VCaP (cell line): ENCODE data around the gene SYCE3.

Experiments
- H3K27ac ChIP-seq: fragments of 450-650 bp; 2 replicates; pipeline ENCODE4 v1.5.1; 2017
- TF ChIP-seq, protein P1 (sequence below): fragments of 450-650 bp; conservative IDR thresholded peaks from 2 replicates; pipeline ENCODE4 v1.5.1; 2017; ENCODE audit warnings: mild to moderate bottlenecking, moderate library complexity

SYCE3 gene

DNA sequence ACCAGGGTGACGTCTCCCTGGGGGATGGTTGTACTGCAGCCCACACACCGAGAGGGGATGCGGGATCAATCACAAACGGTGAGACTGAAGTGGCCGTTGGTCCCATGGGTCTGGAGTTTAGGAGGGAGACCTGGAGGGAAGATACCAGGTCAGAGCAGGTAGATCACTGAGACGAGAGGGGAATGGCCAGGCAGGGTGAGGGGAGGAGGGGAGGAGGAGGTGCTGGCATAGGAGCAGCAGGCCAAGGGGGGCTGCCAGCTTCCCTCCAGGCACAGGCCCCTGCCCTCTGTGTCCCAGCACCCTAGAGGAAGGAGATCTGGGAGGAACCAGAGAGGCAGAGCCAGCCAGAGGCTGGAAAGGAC is 44.9 kb upstream of the SYCE3 start:
- TF ChIP-seq, protein P1, sequence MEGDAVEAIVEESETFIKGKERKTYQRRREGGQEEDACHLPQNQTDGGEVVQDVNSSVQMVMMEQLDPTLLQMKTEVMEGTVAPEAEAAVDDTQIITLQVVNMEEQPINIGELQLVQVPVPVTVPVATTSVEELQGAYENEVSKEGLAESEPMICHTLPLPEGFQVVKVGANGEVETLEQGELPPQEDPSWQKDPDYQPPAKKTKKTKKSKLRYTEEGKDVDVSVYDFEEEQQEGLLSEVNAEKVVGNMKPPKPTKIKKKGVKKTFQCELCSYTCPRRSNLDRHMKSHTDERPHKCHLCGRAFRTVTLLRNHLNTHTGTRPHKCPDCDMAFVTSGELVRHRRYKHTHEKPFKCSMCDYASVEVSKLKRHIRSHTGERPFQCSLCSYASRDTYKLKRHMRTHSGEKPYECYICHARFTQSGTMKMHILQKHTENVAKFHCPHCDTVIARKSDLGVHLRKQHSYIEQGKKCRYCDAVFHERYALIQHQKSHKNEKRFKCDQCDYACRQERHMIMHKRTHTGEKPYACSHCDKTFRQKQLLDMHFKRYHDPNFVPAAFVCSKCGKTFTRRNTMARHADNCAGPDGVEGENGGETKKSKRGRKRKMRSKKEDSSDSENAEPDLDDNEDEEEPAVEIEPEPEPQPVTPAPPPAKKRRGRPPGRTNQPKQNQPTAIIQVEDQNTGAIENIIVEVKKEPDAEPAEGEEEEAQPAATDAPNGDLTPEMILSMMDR, result no peak
- no peak overlapping the region for H3K27ac ChIP-seq

DNA sequence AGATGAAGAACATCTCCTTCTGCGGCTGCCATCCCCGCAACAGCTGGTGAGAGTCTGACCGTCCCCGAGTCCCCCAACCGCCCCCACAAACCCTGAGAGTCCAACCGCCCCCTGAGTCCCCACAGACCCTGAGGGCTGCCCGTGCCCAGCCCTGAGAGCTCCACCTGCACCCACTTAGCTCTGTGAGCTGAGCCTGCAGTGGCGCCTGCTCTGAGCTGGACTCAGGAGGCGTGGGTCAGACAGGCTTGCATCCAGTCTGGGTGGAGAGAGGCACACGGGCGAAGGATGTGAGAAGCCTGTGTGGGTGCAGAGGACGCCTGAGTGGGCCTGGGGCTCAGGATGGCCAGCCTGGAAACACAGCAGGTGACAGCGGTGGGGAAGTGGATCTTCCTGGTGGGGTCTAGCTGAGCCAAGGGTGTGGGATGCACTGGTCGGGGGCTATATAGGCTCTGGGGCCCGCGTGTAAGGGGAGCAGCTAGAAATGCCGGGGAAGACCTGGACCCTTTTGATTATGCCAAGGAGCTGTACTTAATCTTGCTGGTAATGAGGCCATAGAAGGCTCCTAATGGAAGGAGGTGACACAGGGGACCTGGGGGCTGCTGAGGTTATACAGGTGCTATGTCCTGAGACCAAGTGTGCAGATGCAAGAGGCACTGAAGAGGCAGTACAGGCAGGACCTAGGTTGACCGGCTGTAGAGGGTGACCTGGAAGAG is 44.4 kb upstream of the SYCE3 start:
- TF ChIP-seq, protein P1, result no peak
- H3K27ac ChIP-seq, result no peak overlapping the region

DNA sequence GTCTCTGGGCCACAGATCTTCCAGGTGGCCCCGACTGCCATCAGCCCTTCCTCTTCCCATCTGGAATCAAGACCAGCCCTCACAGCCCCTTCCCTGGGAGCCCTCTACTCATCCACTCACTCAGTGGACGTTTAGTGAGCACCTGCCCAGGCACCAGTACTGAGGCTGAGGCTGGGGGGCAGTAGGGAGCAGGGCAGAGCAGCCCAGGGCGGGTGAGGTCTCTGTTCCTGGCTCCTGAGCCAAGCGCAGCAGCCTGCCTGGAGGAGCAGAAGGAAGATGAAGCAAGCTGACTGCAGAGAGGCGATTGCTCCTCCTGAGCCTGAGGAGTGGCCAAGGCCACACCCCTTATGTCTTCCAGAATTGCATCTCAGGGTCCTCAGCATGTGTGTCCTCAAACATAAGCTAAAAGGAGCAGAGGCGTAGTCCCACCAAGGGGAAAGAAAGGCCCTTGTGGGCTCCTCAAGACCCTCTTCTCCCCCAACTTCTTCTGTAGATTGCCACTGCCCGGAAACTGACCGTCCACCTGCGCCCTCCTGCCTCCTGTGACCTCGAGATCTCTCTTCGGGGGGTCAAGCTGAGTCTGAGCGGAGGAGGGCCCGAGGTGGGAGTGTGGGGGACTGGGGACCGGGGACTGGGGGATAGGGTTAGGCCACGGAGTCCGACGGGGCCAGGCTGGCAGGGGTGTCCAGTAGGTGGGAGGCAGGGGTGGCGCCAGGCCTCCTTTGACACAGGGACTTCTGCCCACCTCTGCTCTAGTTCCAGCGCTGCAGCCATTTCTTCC is 43.6 kb upstream of the SYCE3 start:
- TF ChIP-seq, protein P1, result no peak
- H3K27ac ChIP-seq, result no peak overlapping the region

DNA sequence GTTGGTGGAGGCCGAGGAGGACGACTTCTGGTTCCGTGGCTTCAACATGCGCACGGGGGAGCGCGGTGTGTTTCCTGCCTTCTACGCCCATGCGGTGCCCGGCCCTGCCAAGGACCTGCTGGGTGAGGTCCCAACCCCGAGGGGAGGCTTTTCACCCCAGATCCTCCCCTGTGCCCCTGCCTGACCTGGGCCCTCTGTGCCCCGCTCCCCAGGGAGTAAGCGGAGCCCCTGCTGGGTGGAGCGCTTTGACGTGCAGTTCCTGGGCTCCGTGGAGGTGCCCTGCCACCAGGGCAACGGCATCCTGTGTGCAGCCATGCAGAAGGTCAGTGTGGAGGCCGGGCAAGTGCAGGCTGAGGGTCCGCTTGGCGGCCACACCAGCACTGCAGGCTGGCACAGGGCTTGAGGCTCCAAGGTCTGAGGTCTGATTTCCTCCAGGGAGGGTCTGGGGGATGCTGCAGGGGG is 42.9 kb upstream of the SYCE3 start:
- H3K27ac ChIP-seq, result no peak overlapping the region
- TF ChIP-seq, protein P1, result no peak

DNA sequence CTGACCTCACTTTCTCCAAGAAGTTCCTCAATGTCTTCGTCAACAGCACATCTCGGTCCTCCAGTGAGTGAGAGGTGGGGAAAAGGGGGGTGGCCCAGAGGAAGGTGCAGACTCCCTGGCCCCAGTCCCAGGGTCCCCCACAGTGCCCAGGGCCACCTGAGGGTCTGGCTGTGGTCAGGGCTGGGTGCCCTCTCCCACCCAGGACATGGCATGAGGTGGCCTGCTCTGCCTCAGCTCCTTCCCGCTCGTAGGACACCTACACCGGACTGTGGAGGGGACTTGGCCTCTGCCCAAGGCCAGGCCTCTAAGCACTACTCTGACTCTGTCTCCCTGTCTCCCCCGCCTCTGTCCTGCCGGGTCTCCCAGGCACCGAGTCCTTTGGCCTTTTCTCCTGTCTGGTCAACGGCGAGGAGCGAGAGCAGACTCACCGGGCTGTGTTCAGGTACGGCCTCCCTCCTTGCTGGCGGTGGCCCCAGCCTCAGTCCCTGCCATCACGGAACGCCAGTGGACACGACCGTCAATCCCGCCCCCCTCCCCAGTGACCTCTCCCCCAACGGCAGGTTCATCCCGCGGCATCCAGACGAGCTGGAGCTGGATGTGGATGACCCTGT is 42.4 kb upstream of the SYCE3 start:
- TF ChIP-seq, protein P1, result no peak
- H3K27ac ChIP-seq, result no peak overlapping the region

DNA sequence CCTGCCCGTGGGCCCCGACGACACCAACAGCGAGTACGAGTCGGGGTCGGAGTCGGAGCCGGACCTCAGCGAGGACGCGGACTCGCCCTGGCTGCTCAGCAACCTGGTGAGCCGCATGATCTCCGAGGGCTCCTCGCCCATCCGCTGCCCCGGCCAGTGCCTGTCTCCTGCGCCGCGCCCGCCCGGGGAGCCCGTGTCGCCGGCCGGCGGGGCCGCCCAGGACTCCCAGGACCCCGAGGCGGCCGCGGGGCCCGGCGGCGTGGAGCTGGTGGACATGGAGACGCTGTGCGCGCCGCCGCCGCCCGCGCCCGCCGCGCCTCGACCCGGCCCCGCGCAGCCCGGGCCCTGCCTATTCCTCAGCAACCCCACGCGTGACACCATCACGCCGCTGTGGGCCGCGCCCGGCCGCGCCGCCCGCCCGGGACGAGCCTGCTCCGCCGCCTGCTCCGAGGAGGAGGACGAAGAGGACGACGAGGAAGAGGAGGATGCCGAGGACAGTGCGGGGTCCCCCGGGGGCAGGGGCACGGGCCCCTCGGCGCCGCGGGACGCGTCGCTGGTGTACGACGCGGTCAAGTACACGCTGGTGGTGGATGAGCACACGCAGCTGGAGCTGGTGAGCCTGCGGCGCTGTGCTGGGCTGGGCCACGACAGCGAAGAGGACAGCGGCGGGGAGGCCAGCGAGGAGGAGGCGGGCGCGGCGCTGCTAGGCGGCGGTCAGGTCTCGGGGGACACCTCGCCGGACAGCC is 41.7 kb upstream of the SYCE3 start:
- H3K27ac ChIP-seq, result no peak overlapping the region
- TF ChIP-seq, protein P1, result no peak
